ENCODE data around the gene MAG. TPM values are rescaled to one million over a fixed set of nuclear protein-coding genes. Genes with fewer than 3 reads are reported as not detected.

Gene MAG
- total and polyA plus RNA-seq, 2 of the 13 experiments (the other 11 are each of a cell fraction or from before 2014, with no cell fraction given), result 0.20 to 1.3 TPM

DNA sequence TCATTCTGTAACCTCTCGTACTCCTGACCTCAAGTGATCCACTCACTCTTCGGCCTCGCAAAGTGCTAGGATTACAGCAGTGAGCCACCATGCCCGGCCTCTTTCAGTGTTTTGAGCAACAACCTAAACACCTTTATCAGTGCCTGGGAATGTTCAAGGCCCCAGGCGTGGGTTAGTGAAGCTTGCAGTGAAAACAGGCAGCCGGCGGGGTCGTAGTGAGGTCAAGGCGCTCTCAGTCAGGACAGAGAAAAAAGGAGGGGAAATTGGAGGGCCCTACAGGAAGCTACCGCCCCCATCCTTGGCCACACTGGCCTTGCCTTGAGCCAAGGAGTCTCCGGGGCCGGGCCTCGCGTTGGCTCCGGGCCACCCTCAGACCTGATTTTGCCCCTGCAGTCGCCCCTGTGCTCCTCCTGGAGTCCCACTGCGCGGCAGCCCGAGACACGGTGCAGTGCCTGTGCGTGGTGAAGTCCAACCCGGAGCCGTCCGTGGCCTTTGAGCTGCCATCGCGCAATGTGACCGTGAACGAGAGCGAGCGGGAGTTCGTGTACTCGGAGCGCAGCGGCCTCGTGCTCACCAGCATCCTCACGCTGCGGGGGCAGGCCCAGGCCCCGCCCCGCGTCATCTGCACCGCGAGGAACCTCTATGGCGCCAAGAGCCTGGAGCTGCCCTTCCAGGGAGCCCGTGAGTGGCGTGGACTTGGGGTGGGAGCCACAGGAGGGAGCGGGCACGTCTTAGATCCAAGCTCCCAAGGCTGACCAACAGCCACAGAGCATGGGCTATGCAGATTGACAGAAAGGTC is 17.7 kb downstream of the MAG start (continued):
- TF ChIP-seq PAXIP1 (CRISPR knock-in tag; conservative IDR thresholded peaks at IDR 0.05) (peak; percentile 78), MTA1 (CRISPR knock-in tag; IDR thresholded peaks at IDR 0.05; ENCODE audit: borderline replicate concordance) (peak; percentile 47; the same call in 1 of the 2 replicates), FOXA3 (CRISPR knock-in tag; IDR thresholded peaks at IDR 0.05) (peak; percentile 47; the same call in 1 of the 2 replicates), AKAP8 (CRISPR knock-in tag; IDR thresholded peaks at IDR 0.05) (peak; percentile 35; the same call in 1 of the 2 replicates), CREB1 (IDR thresholded peaks at IDR 0.05) (no peak), CREB1 (CRISPR knock-in tag; IDR thresholded peaks at IDR 0.05) (no peak), POGK (CRISPR knock-in tag; conservative IDR thresholded peaks at IDR 0.05) (0 out of 2 replicates have a peak, but pooled peaks have one; percentile 17), MEIS2 (CRISPR knock-in tag; IDR thresholded peaks at IDR 0.05) (peak; percentile 63; the same call in 1 of the 2 replicates), PATZ1 (CRISPR knock-in tag; IDR thresholded peaks at IDR 0.05) (peak; percentile 45; the same call in 1 of the 2 replicates), ZFY (CRISPR knock-in tag; IDR thresholded peaks at IDR 0.05) (peak; percentile 63), SP5 (CRISPR knock-in tag; IDR thresholded peaks at IDR 0.05; ENCODE audit: borderline replicate concordance, low read depth) (0 out of 2 replicates have a peak, but pooled peaks have one; percentile 19), ZNF205 (CRISPR knock-in tag; IDR thresholded peaks at IDR 0.05) (peak; percentile 46; the same call in 1 of the 2 replicates), CREM (IDR thresholded peaks at IDR 0.05) (peak; percentile 25; the same call in 1 of the 2 replicates), CREM (CRISPR knock-in tag; IDR thresholded peaks at IDR 0.05) (no peak), RXRA (CRISPR knock-in tag; IDR thresholded peaks at IDR 0.05) (peak; percentile 97), PPARG (CRISPR knock-in tag; conservative IDR thresholded peaks at IDR 0.05) (0 out of 2 replicates have a peak, but pooled peaks have one; percentile 28), HOXA3 (CRISPR knock-in tag; IDR thresholded peaks at IDR 0.05) (peak; percentile 67), SOX5 (CRISPR knock-in tag; IDR thresholded peaks at IDR 0.05; ENCODE audit: borderline replicate concordance) (peak; percentile 65; the same call in 1 of the 2 replicates), EEA1 (CRISPR knock-in tag; IDR thresholded peaks at IDR 0.05; ENCODE audit: borderline replicate concordance) (no peak)
- TF ChIP-seq, protein P1, sequence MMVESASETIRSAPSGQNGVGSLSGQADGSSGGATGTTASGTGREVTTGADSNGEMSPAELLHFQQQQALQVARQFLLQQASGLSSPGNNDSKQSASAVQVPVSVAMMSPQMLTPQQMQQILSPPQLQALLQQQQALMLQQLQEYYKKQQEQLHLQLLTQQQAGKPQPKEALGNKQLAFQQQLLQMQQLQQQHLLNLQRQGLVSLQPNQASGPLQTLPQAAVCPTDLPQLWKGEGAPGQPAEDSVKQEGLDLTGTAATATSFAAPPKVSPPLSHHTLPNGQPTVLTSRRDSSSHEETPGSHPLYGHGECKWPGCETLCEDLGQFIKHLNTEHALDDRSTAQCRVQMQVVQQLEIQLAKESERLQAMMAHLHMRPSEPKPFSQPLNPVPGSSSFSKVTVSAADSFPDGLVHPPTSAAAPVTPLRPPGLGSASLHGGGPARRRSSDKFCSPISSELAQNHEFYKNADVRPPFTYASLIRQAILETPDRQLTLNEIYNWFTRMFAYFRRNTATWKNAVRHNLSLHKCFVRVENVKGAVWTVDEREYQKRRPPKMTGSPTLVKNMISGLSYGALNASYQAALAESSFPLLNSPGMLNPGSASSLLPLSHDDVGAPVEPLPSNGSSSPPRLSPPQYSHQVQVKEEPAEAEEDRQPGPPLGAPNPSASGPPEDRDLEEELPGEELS (CRISPR knock-in tag; IDR thresholded peaks at IDR 0.05), result peak; percentile 90
- TF ChIP-seq, protein P2, sequence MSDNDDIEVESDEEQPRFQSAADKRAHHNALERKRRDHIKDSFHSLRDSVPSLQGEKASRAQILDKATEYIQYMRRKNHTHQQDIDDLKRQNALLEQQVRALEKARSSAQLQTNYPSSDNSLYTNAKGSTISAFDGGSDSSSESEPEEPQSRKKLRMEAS (IDR thresholded peaks at IDR 0.05), result peak; percentile 29; the same call in 1 of the 2 replicates
